SK-N-SH (cell line): ENCODE data around the gene ZCCHC10. TPM values are rescaled to one million over a fixed set of nuclear protein-coding genes. Genes with fewer than 3 reads are reported as not detected.
"Not testable (repeated sequence)": the region's sequence is repeated elsewhere in the genome, so short reads cannot be mapped to it uniquely, and the experiment has no call there.

Experiments used
- CTCF ChIA-PET: fragments of 300-600, 350-600 bp; formaldehyde crosslinking; extraction: SDS; loops from one replicate; lab custom pipeline; 2021; lab: Yijun Ruan, JAX
- POLR2A ChIA-PET: fragments of 350-600 bp; sonication (Branson Sonifier 250); formaldehyde crosslinking; extraction: SDS; loops from one replicate; lab custom pipeline; 2020; ENCODE audit warnings: antibody characterized with exemption, inconsistent platforms; lab: Yijun Ruan, JAX
- DNase-seq: peaks from one replicate; pipeline ENCODE4 v3.0.0; 2012
- H2AFZ ChIP-seq: fragments of 200-600 bp; sonication (generic); 2 replicates; pipeline ENCODE4 v1.8.1; 2016; ENCODE audit warnings: antibody characterized with exemption, mild to moderate bottlenecking, low read depth
- H3F3A ChIP-seq: fragments of 200-600 bp; sonication (generic); replicated peaks from 2 replicates; pipeline ENCODE3; 2016; ENCODE audit warnings: antibody characterized with exemption, mild to moderate bottlenecking; ENCODE audit not compliant: insufficient read depth
- H3K27ac ChIP-seq, 2 experiments: fragments of 200-500 bp in 1 of 2; fragments of 200-600 bp in 1 of 2; sonication (Bioruptor generic) in 1 of 2; sonication (generic), shearing (Covaris generic) in 1 of 2; 2 replicates each; pipeline versions ENCODE4 v1.5.1 to v1.6.1; 2014 to 2016; ENCODE audit warnings: low read depth in 2 of 2, inconsistent platforms in 1 of 2, low read length in 1 of 2, mild to moderate bottlenecking in 1 of 2, mixed read lengths in 1 of 2
- H3K27me3 ChIP-seq: fragments of 200-600 bp; sonication (generic), shearing (Covaris generic); 2 replicates; pipeline ENCODE4 v1.6.1; 2016; ENCODE audit warnings: mixed run types; ENCODE audit not compliant: insufficient read depth
- H3K36me3 ChIP-seq, 2 experiments: fragments of 200-500 bp in 1 of 2; fragments of 200-600 bp in 1 of 2; sonication (Bioruptor generic) in 1 of 2; sonication (generic) in 1 of 2; replicated peaks in 1 of 2; 2 replicates each; pipeline versions ENCODE3 to v1.5.1; 2014 to 2016; ENCODE audit warnings: low read length in 1 of 2, mild to moderate bottlenecking in 1 of 2; ENCODE audit not compliant: insufficient read depth in 2 of 2, control insufficient read depth in 1 of 2
- H3K4me1 ChIP-seq, 2 experiments: fragments of 200-500 bp in 1 of 2; fragments of 200-600 bp in 1 of 2; sonication (Bioruptor generic) in 1 of 2; sonication (generic), shearing (Covaris generic) in 1 of 2; 2 replicates each; pipeline versions ENCODE4 v1.5.1 to v1.6.1; 2014 to 2016; ENCODE audit warnings: low read depth in 1 of 2, low read length in 1 of 2, mixed run types in 1 of 2; ENCODE audit not compliant: insufficient read depth in 2 of 2, control insufficient read depth in 1 of 2
- H3K4me2 ChIP-seq: fragments of 200-600 bp; sonication (generic), shearing (Covaris generic); 2 replicates; pipeline ENCODE4 v1.6.1; 2017; ENCODE audit warnings: mixed run types
- H3K4me3 ChIP-seq, 2 experiments: fragments of 200-500 bp in 1 of 2; fragments of 200-600 bp in 1 of 2; sonication (Bioruptor generic) in 1 of 2; sonication (generic), shearing (Covaris generic) in 1 of 2; 2 replicates each; pipeline versions ENCODE4 v1.5.1 to v1.8.1; 2014 to 2016; ENCODE audit warnings: low read depth in 2 of 2, inconsistent platforms in 1 of 2, low read length in 1 of 2, mild to moderate bottlenecking in 1 of 2, mixed read lengths in 1 of 2, moderate library complexity in 1 of 2
- H3K79me2 ChIP-seq: fragments of 200-600 bp; sonication (generic); 2 replicates; pipeline ENCODE4 v1.8.1; 2017; ENCODE audit warnings: mild to moderate bottlenecking; ENCODE audit not compliant: insufficient read depth
- H3K9ac ChIP-seq: fragments of 200-600 bp; sonication (generic); 2 replicates; pipeline ENCODE4 v1.6.1; 2017; ENCODE audit warnings: mixed run types
- H3K9me2 ChIP-seq: fragments of 200-600 bp; sonication (generic); 2 replicates; pipeline ENCODE4 v1.6.1; 2017; ENCODE audit warnings: mixed run types
- H3K9me3 ChIP-seq: fragments of 200-600 bp; sonication (generic); 2 replicates; pipeline ENCODE4 v1.6.1; 2017; ENCODE audit warnings: mixed run types, mild to moderate bottlenecking, moderate library complexity
- H4K20me1 ChIP-seq: fragments of 200-600 bp; sonication (generic); 2 replicates; pipeline ENCODE4 v1.6.1; 2017; ENCODE audit warnings: mild to moderate bottlenecking, mixed run types; ENCODE audit not compliant: insufficient read depth
- CHD2 ChIP-seq: fragments of 150-350 bp; IDR thresholded peaks from 2 replicates; pipeline ENCODE4 v1.6.1; 2018; ENCODE audit warnings: low read length; ENCODE audit not compliant: partially characterized antibody
- CTCF ChIP-seq: fragments of 200-600 bp; sonication (generic); IDR thresholded peaks from 2 replicates; pipeline ENCODE4 v1.6.1; 2017; ENCODE audit warnings: antibody characterized with exemption, mild to moderate bottlenecking, moderate library complexity
- ELF1 ChIP-seq: IDR thresholded peaks from 2 replicates; pipeline ENCODE4 v1.4.0; 2012
- FOSL2 ChIP-seq: IDR thresholded peaks from 2 replicates; pipeline ENCODE4 v1.4.0; 2012; ENCODE audit warnings: low read depth, mild to moderate bottlenecking, moderate library complexity, borderline replicate concordance
- FOXM1 ChIP-seq: IDR thresholded peaks from 2 replicates; pipeline ENCODE4 v1.4.0; 2012; ENCODE audit warnings: low read depth, mild to moderate bottlenecking
- JUND ChIP-seq: IDR thresholded peaks from 2 replicates; pipeline ENCODE4 v1.4.0; 2012
- MEF2A ChIP-seq: IDR thresholded peaks from 2 replicates; pipeline ENCODE4 v1.4.0; 2012; ENCODE audit warnings: low read depth, borderline replicate concordance
- NRF1 ChIP-seq: IDR thresholded peaks from 2 replicates; pipeline ENCODE4 v1.6.1; 2012; ENCODE audit warnings: low read depth, mild to moderate bottlenecking, low read length
- RFX5 ChIP-seq: IDR thresholded peaks from 2 replicates; pipeline ENCODE4 v1.6.1; 2012; ENCODE audit warnings: mild to moderate bottlenecking, improper control_type of control experiment, low read length
- SIN3A ChIP-seq: IDR thresholded peaks from 2 replicates; pipeline ENCODE4 v1.6.1; 2012; ENCODE audit warnings: low read depth, mild to moderate bottlenecking, low read length, moderate library complexity, borderline replicate concordance
- SMC3 ChIP-seq: IDR thresholded peaks from 2 replicates; pipeline ENCODE4 v1.6.1; 2012; ENCODE audit warnings: low read depth, low read length, improper control_type of control experiment
- TEAD4 ChIP-seq: IDR thresholded peaks from 2 replicates; pipeline ENCODE4 v1.4.0; 2012; ENCODE audit warnings: mild to moderate bottlenecking, borderline replicate concordance; ENCODE audit not compliant: insufficient read depth
- YY1 ChIP-seq: IDR thresholded peaks from 2 replicates; pipeline ENCODE4 v1.4.0; 2012; ENCODE audit warnings: low read depth, mild to moderate bottlenecking
- ZBTB33 ChIP-seq: IDR thresholded peaks from 2 replicates; pipeline ENCODE4 v1.4.0; 2012; ENCODE audit warnings: low read depth, borderline replicate concordance
- WGBS: methylation state at CpG from one replicate; pipeline ENCODE4 v1.1.6; 2017; ENCODE audit warnings: low lambda C conversion rate; 5-methylcytosine and 5-hydroxymethylcytosine counted together
- polyA plus RNA-seq, 3 experiments: library from polyadenylated mRNA; depleted of rRNA; stranded (reverse); fragments of >200 nt; gene quantifications; 2 replicates each; pipeline ENCODE4 v1.2.3, GENCODE V29; 2012
- TF ChIP-seq, protein P1 (sequence below): fragments of 150-350 bp; IDR thresholded peaks from 2 replicates; pipeline ENCODE4 v1.6.1; 2017; ENCODE audit warnings: antibody characterized with exemption, low read length, low read depth, borderline replicate concordance

The ZCCHC10 gene
- polyA plus RNA-seq, 1 of the 3 experiments (the other 2 are of a cell fraction): 28.4 TPM

DNA sequence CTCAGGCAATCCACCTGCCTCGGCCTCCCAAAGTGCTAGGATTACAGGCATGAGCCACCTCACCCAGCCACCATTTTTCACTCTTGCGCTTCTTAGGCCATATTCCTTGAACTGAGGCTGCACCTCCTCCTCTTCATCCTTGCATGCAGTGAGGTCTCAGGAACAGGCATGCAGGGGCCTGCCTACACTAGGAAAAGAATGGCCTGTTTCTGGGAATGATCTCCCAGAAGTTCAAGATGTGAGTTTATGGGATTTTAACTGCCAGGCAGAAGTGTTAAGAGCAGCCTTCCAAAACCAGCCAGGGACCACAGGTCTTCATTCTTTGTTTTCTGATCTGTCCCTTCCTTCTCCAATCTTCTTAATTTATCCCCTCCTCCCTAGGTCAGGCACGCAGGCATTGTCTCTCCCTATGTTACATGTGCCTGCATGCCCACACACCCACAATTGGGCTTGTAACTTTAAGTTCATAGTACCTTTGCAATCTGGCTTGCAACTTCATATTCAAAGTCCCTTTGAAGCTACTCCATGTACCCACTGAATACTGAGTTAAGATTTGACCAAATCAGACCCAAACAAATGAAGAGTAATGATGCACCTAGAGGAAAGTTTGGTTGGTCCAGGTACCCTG is 14.9 kb upstream of the ZCCHC10 start:
- Histone ChIP-seq H3K9me3 (no peaks in the 10 kb centered on the region), H3K27me3 (no peaks in the 10 kb centered on the region), H3K36me3 (no peaks in the 10 kb centered on the region), H3K4me2 (no peak overlapping the region), H3K9me2 (no peaks in the 10 kb centered on the region), H3K9ac (no peak overlapping the region), H3K4me3 (no peak overlapping the region), H4K20me1 (no peaks in the 10 kb centered on the region), H3K4me1 (no peaks in the 10 kb centered on the region; a peak in 1 of 4 replicates), H3K79me2 (no peaks in the 10 kb centered on the region), H2AFZ (peak overlapping the region; percentile 69), H3K27ac (peak overlapping the region in 1 of 2 experiments; percentile 2; a peak in 1 of 4 replicates), H3F3A (peaks cover 6% of the 10 kb centered on the region)
- DNase-seq: no peak
- ChIA-PET POLR2A (no interaction called here), CTCF (no interaction called here)
- TF ChIP-seq CTCF: no peak
- no peak for TF ChIP-seq RFX5
- no peak for TF ChIP-seq FOSL2
- no peak for TF ChIP-seq SMC3
- no peak for TF ChIP-seq CHD2
- TF ChIP-seq, protein P1, sequence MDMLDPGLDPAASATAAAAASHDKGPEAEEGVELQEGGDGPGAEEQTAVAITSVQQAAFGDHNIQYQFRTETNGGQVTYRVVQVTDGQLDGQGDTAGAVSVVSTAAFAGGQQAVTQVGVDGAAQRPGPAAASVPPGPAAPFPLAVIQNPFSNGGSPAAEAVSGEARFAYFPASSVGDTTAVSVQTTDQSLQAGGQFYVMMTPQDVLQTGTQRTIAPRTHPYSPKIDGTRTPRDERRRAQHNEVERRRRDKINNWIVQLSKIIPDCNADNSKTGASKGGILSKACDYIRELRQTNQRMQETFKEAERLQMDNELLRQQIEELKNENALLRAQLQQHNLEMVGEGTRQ: no peak
- TF ChIP-seq JUND: no peak
- no peak for TF ChIP-seq FOXM1
- TF ChIP-seq MEF2A: no peak
- TF ChIP-seq SIN3A: no peak
- no peak for TF ChIP-seq ZBTB33
- no peak for TF ChIP-seq TEAD4
- no peak for TF ChIP-seq NRF1
- TF ChIP-seq ELF1: no peak
- no peak for TF ChIP-seq YY1
- 100% methylated on average over 3 of the region's 3 CpGs for WGBS

DNA sequence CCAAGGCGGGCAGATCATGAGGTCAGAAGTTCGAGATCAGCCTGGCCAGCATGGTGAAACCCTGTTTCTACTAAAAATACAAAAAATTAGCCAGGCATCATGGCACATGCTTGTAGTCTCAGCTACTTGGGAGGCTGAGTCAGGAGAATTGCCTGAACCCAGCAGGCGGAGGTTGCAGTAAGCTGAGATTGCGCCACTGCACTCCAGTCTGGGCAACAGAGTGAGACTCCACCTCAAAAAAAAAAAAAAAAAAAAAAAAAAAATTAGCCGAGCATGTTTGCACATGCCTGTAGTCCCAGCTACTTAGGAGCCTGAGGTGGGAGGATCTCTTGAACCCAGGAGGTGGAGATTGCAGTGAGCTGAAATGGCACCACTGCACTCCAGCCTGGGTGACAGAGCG is 10.3 kb upstream of the ZCCHC10 start:
- WGBS: 90% methylated on average over 6 of the region's 6 CpGs
- not testable (repeated sequence) for H2AFZ ChIP-seq, H3K9me2 ChIP-seq, H3K36me3 ChIP-seq, H4K20me1 ChIP-seq, H3K27me3 ChIP-seq, H3K79me2 ChIP-seq, H3K9ac ChIP-seq, H3K4me1 ChIP-seq, H3K27ac ChIP-seq, H3K4me3 ChIP-seq, DNase-seq, H3K4me2 ChIP-seq, H3K9me3 ChIP-seq
- POLR2A ChIA-PET: interaction anchor here (0.6 kb wide), 1 partner anchor 30 kb away, joined by 3 read pairs; no protein-coding TSS in a partner anchor
- H3F3A ChIP-seq: peaks cover 11% of the 10 kb centered on the region
- CTCF ChIA-PET: interaction anchor here (0.6 kb wide), 1 partner anchor 1154 kb away, joined by 3 read pairs; no protein-coding TSS in a partner anchor
